ENCODE results near the gene MYO1A.
"Not testable (repeated sequence)": the region's sequence is repeated elsewhere in the genome, so short reads cannot be mapped to it uniquely, and the experiment has no call there.

DNA sequence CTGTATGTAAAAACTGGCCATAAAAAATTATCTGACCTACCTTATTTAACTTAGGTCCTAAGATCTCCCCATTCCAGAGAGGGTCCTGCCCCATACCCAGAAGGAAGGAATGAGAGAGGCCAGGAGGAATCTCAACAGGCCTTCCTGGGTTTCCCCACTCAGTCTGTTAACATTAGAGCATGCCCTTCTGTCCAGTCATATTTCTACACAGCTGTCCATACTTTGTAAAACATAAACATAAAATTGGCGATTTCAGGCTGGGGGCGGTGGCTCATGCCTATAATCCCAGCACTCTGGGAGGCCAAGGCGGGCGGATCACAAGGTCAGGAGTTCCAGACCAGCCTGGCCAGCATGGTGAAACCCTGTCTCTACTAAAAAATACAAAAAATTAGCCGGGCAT lies 27.6 kb downstream of the MYO1A start:
- TF ChIP-seq, protein P1, sequence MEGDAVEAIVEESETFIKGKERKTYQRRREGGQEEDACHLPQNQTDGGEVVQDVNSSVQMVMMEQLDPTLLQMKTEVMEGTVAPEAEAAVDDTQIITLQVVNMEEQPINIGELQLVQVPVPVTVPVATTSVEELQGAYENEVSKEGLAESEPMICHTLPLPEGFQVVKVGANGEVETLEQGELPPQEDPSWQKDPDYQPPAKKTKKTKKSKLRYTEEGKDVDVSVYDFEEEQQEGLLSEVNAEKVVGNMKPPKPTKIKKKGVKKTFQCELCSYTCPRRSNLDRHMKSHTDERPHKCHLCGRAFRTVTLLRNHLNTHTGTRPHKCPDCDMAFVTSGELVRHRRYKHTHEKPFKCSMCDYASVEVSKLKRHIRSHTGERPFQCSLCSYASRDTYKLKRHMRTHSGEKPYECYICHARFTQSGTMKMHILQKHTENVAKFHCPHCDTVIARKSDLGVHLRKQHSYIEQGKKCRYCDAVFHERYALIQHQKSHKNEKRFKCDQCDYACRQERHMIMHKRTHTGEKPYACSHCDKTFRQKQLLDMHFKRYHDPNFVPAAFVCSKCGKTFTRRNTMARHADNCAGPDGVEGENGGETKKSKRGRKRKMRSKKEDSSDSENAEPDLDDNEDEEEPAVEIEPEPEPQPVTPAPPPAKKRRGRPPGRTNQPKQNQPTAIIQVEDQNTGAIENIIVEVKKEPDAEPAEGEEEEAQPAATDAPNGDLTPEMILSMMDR (IDR thresholded peaks at IDR 0.05 in 4 of 5, conservative IDR thresholded peaks at IDR 0.05 in 1 of 5), result not testable (repeated sequence)
- TF ChIP-seq POLR2A (IDR thresholded peaks at IDR 0.05), result not testable (repeated sequence)

Measured in gastrocnemius medialis (tissue), 4 donors.